GM12865 (cell line): Measurements from ENCODE around the gene FLT1.

ENCODE experiments used
- DNase-seq: peaks from one replicate; pipeline ENCODE4 v3.0.0; 2010; ENCODE audit warnings: low read depth
- H3K4me3 ChIP-seq: 2 replicates; pipeline ENCODE4 v1.5.1; 2011; ENCODE audit warnings: mild to moderate bottlenecking, low read depth, low read length, control low read depth
- CTCF ChIP-seq: IDR thresholded peaks from 2 replicates; pipeline ENCODE4 v1.5.1; 2011; ENCODE audit warnings: low read length, control low read depth, low read depth, inconsistent platforms; ENCODE audit not compliant: insufficient read depth; ENCODE audit errors: missing control alignments

The FLT1 gene

DNA sequence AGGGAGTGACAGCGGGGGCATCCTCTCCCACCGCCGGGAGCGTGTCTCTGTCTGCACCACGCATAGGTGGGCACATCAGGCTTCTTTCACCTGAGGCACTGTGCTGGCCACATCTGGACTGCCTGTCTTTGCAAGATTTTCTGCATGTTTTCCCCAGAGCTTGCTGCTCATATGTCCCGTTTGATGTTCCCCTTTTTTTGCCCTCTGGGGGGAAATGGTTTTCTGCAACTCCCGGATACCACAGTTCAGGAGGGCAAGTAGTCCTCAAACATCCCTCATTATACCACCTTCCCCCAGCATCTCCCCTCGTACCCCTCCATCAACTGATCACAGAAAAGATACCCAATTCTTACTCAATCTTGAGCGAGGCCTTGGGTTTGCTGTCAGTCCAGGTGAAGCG, 188.6 kb downstream of the FLT1 start:
- DNase-seq = no peak
- no peak for TF ChIP-seq CTCF
- no peak overlapping the region for H3K4me3 ChIP-seq

GRCh38 chr13:28301839-28302238, 193.1 kb downstream of the FLT1 start:
- TF ChIP-seq CTCF = no peak
- no peak overlapping the region for H3K4me3 ChIP-seq
- no peak for DNase-seq

DNA sequence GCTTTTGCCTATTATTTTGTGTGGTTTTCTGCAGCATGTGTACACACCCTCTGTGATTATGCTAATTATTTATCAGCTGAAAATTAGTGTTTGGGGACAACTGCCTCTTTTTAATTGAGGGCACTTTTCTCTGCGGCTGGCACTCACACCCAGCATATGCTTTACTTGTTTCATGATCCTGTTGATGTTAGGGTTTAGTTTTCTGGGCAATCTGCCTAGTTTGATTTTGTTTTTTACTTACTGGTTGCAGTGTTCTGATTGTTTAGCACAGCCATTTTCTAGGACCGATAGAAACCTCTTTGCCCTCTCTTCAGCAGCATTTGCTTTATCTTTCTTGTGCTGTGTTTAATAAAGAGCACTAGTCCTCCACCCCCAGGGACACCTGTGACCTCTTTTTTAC, 195.0 kb downstream of the FLT1 start:
- DNase-seq = no peak
- no peak for TF ChIP-seq CTCF
- H3K4me3 ChIP-seq = no peak overlapping the region

- no peak for DNase-seq
- no peak for TF ChIP-seq CTCF
- H3K4me3 ChIP-seq = no peak overlapping the region
Measured at GRCh38 chr13:28297341-28297740, 197.6 kb downstream of the FLT1 start.

GRCh38 chr13:28286263-28286662, 208.7 kb downstream of the FLT1 start:
- peak; percentile 61 for DNase-seq
- TF ChIP-seq CTCF = no peak
- H3K4me3 ChIP-seq = no peak overlapping the region

GRCh38 chr13:28283600-28283999, 211.3 kb downstream of the FLT1 start:
- no peak for TF ChIP-seq CTCF
- no peak for DNase-seq
- no peak overlapping the region for H3K4me3 ChIP-seq

GRCh38 chr13:28282451-28282850, 212.5 kb downstream of the FLT1 start:
- no peak overlapping the region for H3K4me3 ChIP-seq
- DNase-seq = peak; percentile 21
- no peak for TF ChIP-seq CTCF
